Hepatocyte (in vitro differentiated cells): Measurements from ENCODE around the gene KLB.

Experiments used
- CTCF ChIP-seq: fragments of 200-600 bp; sonication (generic); IDR thresholded peaks from 2 replicates; pipeline ENCODE4 v1.5.1; 2016; ENCODE audit warnings: antibody characterized with exemption, mild to moderate bottlenecking; ENCODE audit not compliant: poor library complexity
- EZH2 ChIP-seq: fragments of 200-600 bp; sonication (generic); IDR thresholded peaks from 2 replicates; pipeline ENCODE4 v1.6.1; 2016; ENCODE audit warnings: antibody characterized with exemption, mild to moderate bottlenecking, borderline replicate concordance

GRCh38 chr4:39383690-39384089 lies 23.0 kb upstream of the KLB start:
- TF ChIP-seq EZH2 (no peak), CTCF (no peak)
